ENCODE results near the gene LIPG.
"Not testable (repeated sequence)": the region's sequence is repeated elsewhere in the genome, so short reads cannot be mapped to it uniquely, and the experiment has no call there.

GRCh38 chr18:49584951-49585350 lies 23.1 kb downstream of the LIPG start:
- not testable (repeated sequence) for TF ChIP-seq POLR2A (IDR thresholded peaks at IDR 0.05); CTCF (IDR thresholded peaks at IDR 0.05 in 8 of 11, conservative IDR thresholded peaks at IDR 0.05 in 3 of 11)
